Uterus (tissue), 2 donors: ENCODE data around the gene FSD1.

ENCODE experiments used
- CTCF ChIP-seq, 4 experiments: fragments of 200-600 bp in 2 of 4; fragments of 450-650 bp in 2 of 4; sonication (generic) in 2 of 4; IDR thresholded peaks; one replicate each; pipeline ENCODE4 v1.5.1; 2016 to 2019; ENCODE audit warnings: antibody characterized with exemption in 4 of 4, mild to moderate bottlenecking in 2 of 4, moderate library complexity in 1 of 4
- POLR2A ChIP-seq, 2 donors: fragments of 450-650 bp; IDR thresholded peaks; one replicate each; pipeline ENCODE4 v1.6.1; 2016; ENCODE audit warnings: antibody characterized with exemption in 2 of 2, mild to moderate bottlenecking in 1 of 2, moderate library complexity in 1 of 2

- no peak for TF ChIP-seq CTCF (IDR thresholded peaks at IDR 0.05)
- TF ChIP-seq POLR2A (IDR thresholded peaks at IDR 0.05): no peak
Measured at GRCh38 chr19:4326837-4327251, 22.4 kb downstream of the FSD1 start.
